Sigmoid colon (tissue), 7 donors: ENCODE results near the gene TSPAN18. TPM values are rescaled to one million over a fixed set of nuclear protein-coding genes. Genes with fewer than 3 reads are reported as not detected.

Experiments used
- DNase-seq: peaks from one replicate; pipeline ENCODE4 v3.0.0-alpha.2; 2019
- H3K27ac ChIP-seq, 4 donors: fragments of 200-600 bp; sonication (generic); one replicate each; pipeline ENCODE4 v1.5.1; 2016 to 2019; ENCODE audit warnings: mild to moderate bottlenecking in 1 of 4
- H3K27me3 ChIP-seq, 3 donors: fragments of 200-600 bp; sonication (generic); one replicate each; pipeline ENCODE4 v1.5.1; 2019; ENCODE audit warnings: mild to moderate bottlenecking in 1 of 3
- H3K36me3 ChIP-seq, 4 donors: fragments of 200-600 bp; sonication (generic); one replicate each; pipeline ENCODE4 v1.5.1; 2016 to 2019
- H3K4me1 ChIP-seq, 4 donors: fragments of 200-600 bp; sonication (generic); one replicate each; pipeline ENCODE4 v1.5.1; 2017 to 2019
- H3K4me3 ChIP-seq, 4 donors: fragments of 200-600 bp; sonication (generic); one replicate each; pipeline ENCODE4 v1.5.1; 2017 to 2019; ENCODE audit warnings: mild to moderate bottlenecking in 2 of 4, moderate library complexity in 1 of 4
- H3K9me3 ChIP-seq, 4 donors: fragments of 200-600 bp in 3 of 4; sonication (generic) in 3 of 4; one replicate each; pipeline versions ENCODE4 v1.5.1 to v1.6.1; 2013 to 2019
- EP300 ChIP-seq, 4 donors: sonication (generic); formaldehyde crosslinking; IDR thresholded peaks; one replicate each; pipeline ENCODE4 v1.6.1; 2017; ENCODE audit warnings: antibody characterized with exemption in 4 of 4
- POLR2A ChIP-seq, 2 donors: fragments of 450-650 bp; IDR thresholded peaks; one replicate each; pipeline ENCODE4 v1.6.1; 2016; ENCODE audit warnings: antibody characterized with exemption in 2 of 2, mild to moderate bottlenecking in 2 of 2, moderate library complexity in 2 of 2
- POLR2AphosphoS5 ChIP-seq, 4 donors: sonication (generic); formaldehyde crosslinking; IDR thresholded peaks; one replicate each; pipeline ENCODE4 v1.6.1; 2017; ENCODE audit warnings: antibody characterized with exemption in 4 of 4
- WGBS, 2 donors: extraction: QIAGEN DNeasy Blood & Tissue Kit; methylation state at CpG; one replicate each; pipeline ENCODE4 v1.1.7; 2013; 5-methylcytosine and 5-hydroxymethylcytosine counted together
- intact Hi-C: fragments of 100-400 bp; cut with DNase I; formaldehyde crosslinking; loops from one replicate; pipeline ENCODE4 v1.15.1; 2023
- polyA plus RNA-seq, 3 donors: library from polyadenylated mRNA; stranded (reverse); fragments of 200-250 nt; gene quantifications; one replicate each; pipeline ENCODE4 v1.2.3, GENCODE V29; 2013
- total RNA-seq, 4 donors: library from RNA; depleted of rRNA; stranded (reverse); fragments of >200 nt; gene quantifications; one replicate each; pipeline ENCODE4 v1.1.0, GENCODE V29; 2016
- TF ChIP-seq, protein P1 (sequence below), 4 experiments: fragments of 450-650 bp in 3 of 4; fragments of 200-600 bp in 1 of 4; IDR thresholded peaks; one replicate each; pipeline ENCODE4 v1.5.1; 2016 to 2019; ENCODE audit warnings: antibody characterized with exemption in 4 of 4, mild to moderate bottlenecking in 3 of 4, moderate library complexity in 2 of 4
- donor health status: healthy with polysubstance abuse.
- donor health status: Bipolar disorder and iron deficiency.
- donor health status: healthy.

TSPAN18 gene
- total and polyA plus RNA-seq, 7 donors: 0.23 to 75.3 (median 13.8) TPM

DNA sequence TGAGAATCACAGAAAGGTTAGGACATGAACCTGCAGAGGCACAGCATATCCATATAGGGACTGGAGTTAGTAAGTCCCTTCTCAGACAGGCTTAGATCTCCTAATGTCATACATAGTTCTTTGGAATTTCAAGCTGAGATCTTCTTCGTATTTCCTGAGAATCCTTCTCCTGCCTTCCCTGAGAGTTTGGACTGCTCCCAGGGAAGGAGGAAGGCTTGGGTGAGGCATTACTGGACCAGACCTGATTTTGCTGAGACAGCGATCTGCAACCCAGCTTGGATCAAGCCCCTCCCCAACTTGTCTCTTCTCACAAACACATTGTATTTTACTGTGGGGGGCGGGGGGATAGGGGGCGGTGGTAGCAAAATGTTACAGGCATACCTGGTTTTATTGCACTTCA lies 108.5 kb downstream of the TSPAN18 start:
- Histone ChIP-seq H3K36me3 (no peaks in the 10 kb centered on the region), H3K4me1 (peaks cover 0 to 55% (median 43%) of the 10 kb centered on the region in 4 donors), H3K27me3 (no peaks in the 10 kb centered on the region), H3K4me3 (no peak overlapping the region), H3K9me3 (no peaks in the 10 kb centered on the region), H3K27ac (peak overlapping the region; percentile 76 to 85 (median 82))
- intact Hi-C loops: no loop called here
- DNase-seq: no peak
- no peak for TF ChIP-seq POLR2AphosphoS5 (IDR thresholded peaks at IDR 0.05)
- TF ChIP-seq POLR2A (IDR thresholded peaks at IDR 0.05): no peak
- TF ChIP-seq, protein P1, sequence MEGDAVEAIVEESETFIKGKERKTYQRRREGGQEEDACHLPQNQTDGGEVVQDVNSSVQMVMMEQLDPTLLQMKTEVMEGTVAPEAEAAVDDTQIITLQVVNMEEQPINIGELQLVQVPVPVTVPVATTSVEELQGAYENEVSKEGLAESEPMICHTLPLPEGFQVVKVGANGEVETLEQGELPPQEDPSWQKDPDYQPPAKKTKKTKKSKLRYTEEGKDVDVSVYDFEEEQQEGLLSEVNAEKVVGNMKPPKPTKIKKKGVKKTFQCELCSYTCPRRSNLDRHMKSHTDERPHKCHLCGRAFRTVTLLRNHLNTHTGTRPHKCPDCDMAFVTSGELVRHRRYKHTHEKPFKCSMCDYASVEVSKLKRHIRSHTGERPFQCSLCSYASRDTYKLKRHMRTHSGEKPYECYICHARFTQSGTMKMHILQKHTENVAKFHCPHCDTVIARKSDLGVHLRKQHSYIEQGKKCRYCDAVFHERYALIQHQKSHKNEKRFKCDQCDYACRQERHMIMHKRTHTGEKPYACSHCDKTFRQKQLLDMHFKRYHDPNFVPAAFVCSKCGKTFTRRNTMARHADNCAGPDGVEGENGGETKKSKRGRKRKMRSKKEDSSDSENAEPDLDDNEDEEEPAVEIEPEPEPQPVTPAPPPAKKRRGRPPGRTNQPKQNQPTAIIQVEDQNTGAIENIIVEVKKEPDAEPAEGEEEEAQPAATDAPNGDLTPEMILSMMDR (IDR thresholded peaks at IDR 0.05): no peak
- no peak for TF ChIP-seq EP300 (IDR thresholded peaks at IDR 0.05)
- WGBS, 2 donors: 49 to 70% methylated on average over 4 of the region's 4 CpGs

DNA sequence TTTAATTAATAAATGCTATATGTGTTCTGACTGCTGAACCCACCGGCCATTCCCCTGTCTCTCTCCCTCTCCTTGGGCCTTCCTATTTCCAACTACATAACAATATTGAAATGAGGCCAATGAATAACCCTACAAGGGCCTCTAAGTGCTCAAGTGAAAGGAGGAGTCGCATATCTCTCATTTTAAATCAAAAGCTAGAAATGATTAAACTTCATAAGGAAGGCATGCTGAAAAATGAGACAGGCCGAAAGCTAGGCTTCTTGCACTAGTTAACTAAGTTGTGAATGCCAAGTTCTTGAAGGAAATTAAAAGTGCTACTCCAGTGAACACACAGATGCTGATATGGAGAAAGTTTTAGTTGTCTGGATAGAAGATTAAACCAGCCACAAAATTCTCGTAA lies 109.2 kb downstream of the TSPAN18 start:
- intact Hi-C loops: no loop called here
- Histone ChIP-seq H3K27me3 (no peaks in the 10 kb centered on the region), H3K4me1 (peaks cover 0 to 61% (median 49%) of the 10 kb centered on the region in 4 donors), H3K27ac (peak overlapping the region; percentile 76 to 85 (median 82)), H3K9me3 (no peaks in the 10 kb centered on the region), H3K4me3 (no peak overlapping the region), H3K36me3 (no peaks in the 10 kb centered on the region)
- WGBS, 2 donors: 62 to 65% methylated on average over 4 of the region's 4 CpGs
- DNase-seq: no peak
- TF ChIP-seq POLR2AphosphoS5 (IDR thresholded peaks at IDR 0.05): no peak
- TF ChIP-seq POLR2A (IDR thresholded peaks at IDR 0.05): no peak
- no peak for TF ChIP-seq EP300 (IDR thresholded peaks at IDR 0.05)
- TF ChIP-seq, protein P1 (IDR thresholded peaks at IDR 0.05): no peak

DNA sequence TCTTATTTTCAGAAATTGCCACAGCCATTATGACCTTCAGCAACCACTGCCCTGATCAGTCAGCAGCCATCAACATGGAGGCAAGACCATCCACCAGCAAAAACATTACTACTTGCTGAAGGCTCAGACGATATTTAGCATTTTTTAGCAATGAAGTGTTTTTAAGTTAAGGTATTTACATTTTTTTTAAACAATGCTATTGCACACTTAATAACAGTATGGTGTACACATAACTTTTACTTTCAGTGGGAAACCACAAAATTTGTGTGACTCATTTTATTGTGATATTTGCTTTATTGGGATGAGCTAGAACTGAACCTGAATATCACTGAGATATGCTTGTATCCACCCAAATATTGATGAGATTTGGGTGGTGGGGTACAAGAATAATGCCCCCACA lies 110.9 kb downstream of the TSPAN18 start:
- no peak for DNase-seq
- WGBS, 2 donors: 77 to 91% methylated on average over 1 of the region's 1 CpG
- no peak for TF ChIP-seq POLR2AphosphoS5 (IDR thresholded peaks at IDR 0.05)
- TF ChIP-seq POLR2A (IDR thresholded peaks at IDR 0.05): no peak
- TF ChIP-seq, protein P1 (IDR thresholded peaks at IDR 0.05): no peak
- no peak for TF ChIP-seq EP300 (IDR thresholded peaks at IDR 0.05)
- intact Hi-C loops: no loop called here
- Histone ChIP-seq H3K27me3 (no peaks in the 10 kb centered on the region), H3K27ac (peak overlapping the region in 1 of 4 donors; percentile 85), H3K36me3 (no peaks in the 10 kb centered on the region), H3K4me1 (peaks cover 0 to 78% (median 63%) of the 10 kb centered on the region in 4 donors), H3K9me3 (no peaks in the 10 kb centered on the region), H3K4me3 (no peak overlapping the region)

DNA sequence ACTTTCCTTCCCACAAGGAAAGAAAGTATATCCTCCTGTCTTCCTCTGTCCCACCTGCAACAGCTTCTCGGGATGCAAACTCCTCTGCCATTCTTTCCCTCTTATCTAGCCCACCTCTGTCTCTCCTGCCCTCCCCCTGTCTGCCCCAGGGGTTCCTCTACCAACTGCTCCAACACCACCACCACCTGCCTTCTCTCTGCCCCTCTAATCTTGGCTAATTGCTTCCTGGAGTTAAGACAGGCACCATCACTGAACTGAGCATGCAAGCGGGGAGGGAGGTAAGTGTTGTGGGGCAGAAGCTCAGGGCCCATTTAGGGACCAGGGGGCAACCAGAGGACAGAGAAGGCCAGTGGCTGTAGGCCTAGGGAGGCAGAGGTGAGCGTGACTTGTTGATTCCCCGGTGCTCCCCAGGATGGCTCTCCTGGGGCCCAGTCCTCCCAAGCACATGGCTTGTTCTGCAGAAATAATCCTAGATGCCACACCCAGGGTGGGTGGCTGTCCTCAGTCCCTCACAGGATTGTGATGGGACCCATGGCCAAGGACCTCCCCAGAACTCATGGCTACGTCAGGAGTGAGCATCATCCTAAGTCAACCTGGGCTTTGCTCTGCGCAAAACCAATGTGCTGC lies 112.8 kb downstream of the TSPAN18 start:
- Histone ChIP-seq H3K36me3 (no peaks in the 10 kb centered on the region), H3K27ac (peak overlapping the region in 2 of 4 donors; percentile 68 to 79), H3K27me3 (no peaks in the 10 kb centered on the region), H3K4me3 (no peak overlapping the region), H3K9me3 (no peaks in the 10 kb centered on the region), H3K4me1 (peaks cover 0 to 60% (median 50%) of the 10 kb centered on the region in 4 donors)
- DNase-seq: no peak
- TF ChIP-seq POLR2A (IDR thresholded peaks at IDR 0.05): no peak
- no peak for TF ChIP-seq EP300 (IDR thresholded peaks at IDR 0.05)
- TF ChIP-seq, protein P1 (IDR thresholded peaks at IDR 0.05): no peak
- TF ChIP-seq POLR2AphosphoS5 (IDR thresholded peaks at IDR 0.05): no peak
- intact Hi-C loops: no loop called here
- 84 to 87% methylated on average over 6 of the region's 6 CpGs for WGBS, 2 donors

DNA sequence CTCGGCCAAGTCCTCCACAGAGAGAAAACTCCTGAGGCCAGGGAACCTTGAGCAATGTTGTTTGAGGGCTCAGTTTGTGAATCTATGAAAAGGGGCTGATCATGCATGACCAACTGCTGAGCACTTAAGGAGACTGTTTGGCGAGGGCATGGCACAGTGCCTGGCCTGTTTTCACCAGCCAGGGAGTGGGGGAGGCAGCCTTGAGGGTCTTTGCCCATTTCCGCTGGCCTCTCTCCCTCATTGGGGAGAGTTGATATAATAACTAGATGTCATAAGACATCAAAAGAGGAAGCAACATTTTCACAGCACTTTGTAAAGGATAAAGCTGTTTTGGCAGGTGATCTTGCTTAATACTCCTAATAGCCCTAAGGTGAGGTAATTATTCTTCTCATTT lies 113.3 kb downstream of the TSPAN18 start:
- Histone ChIP-seq H3K4me3 (no peak overlapping the region), H3K4me1 (peaks cover 0 to 55% (median 45%) of the 10 kb centered on the region in 4 donors), H3K36me3 (no peaks in the 10 kb centered on the region), H3K27me3 (no peaks in the 10 kb centered on the region), H3K27ac (peak overlapping the region in 2 of 4 donors; percentile 68 to 79), H3K9me3 (no peaks in the 10 kb centered on the region)
- WGBS, 2 donors: 88 to 91% methylated on average over 3 of the region's 3 CpGs
- no peak for DNase-seq
- TF ChIP-seq POLR2AphosphoS5 (IDR thresholded peaks at IDR 0.05): no peak
- TF ChIP-seq POLR2A (IDR thresholded peaks at IDR 0.05): no peak
- TF ChIP-seq, protein P1 (IDR thresholded peaks at IDR 0.05): no peak
- TF ChIP-seq EP300 (IDR thresholded peaks at IDR 0.05): no peak
- intact Hi-C loops: no loop called here
